Measurements from ENCODE around the gene SLC34A1.

Gene SLC34A1

DNA sequence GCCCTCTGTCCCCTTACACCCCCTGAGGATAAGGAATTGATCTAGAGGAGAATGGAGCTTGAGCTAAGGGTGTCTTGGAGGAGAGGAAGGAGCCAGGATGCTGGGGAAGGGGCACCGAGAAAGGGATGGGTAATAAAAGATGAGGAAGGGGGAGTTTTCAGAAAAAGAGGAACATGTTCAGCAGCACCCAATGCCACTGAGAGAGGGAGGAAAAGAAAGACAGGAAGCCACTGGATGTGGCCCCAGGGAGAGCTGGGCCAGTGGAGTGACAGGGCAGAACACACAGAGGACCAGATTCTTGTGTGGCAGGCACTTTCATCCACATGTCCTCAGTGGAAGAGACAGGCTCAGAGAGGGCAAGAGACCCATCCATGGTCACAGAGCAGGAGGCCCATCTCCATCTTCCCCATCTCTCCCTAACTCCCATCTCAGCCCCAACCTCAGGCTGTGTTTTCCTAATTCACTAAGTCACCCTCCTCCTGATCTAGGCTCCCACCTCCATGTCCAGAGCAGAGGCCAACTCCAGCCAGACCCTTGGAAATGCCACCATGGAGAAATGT, 9.1 kb downstream of the SLC34A1 start:
- H3K27me3 ChIP-seq: no peaks in the 10 kb centered on the region
- no peaks in the 10 kb centered on the region for H3K36me3 ChIP-seq
- no peak for DNase-seq
- no peak overlapping the region for H3K4me3 ChIP-seq (ENCODE audit: low read depth, low read length)
- no peaks in the 10 kb centered on the region for H3K4me1 ChIP-seq
- no peak for TF ChIP-seq CTCF (IDR thresholded peaks at IDR 0.05; ENCODE audit: low read depth, low read length)
- H3K9me3 ChIP-seq: no peaks in the 10 kb centered on the region

DNA sequence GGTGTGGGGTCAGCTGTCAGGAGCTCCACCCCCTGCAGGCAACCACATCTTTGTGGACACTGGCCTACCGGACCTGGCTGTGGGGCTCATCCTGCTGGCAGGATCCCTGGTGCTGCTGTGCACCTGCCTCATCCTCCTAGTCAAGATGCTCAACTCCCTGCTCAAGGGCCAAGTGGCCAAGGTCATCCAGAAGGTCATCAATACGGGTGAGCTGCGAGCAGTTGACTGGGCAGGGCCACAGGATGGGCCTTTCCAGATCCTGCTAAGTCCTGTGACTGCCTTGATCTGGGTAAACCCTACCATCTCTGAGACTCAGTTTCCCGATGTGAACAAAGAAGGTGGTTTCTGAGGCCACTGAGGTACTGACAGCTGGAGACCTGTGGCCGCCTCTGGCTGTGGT, 9.8 kb downstream of the SLC34A1 start:
- no peak for DNase-seq
- Histone ChIP-seq H3K9me3 (no peaks in the 10 kb centered on the region), H3K36me3 (no peaks in the 10 kb centered on the region), H3K4me3 (ENCODE audit: low read depth, low read length) (no peak overlapping the region), H3K27me3 (no peaks in the 10 kb centered on the region), H3K4me1 (no peaks in the 10 kb centered on the region)
- no peak for TF ChIP-seq CTCF (IDR thresholded peaks at IDR 0.05; ENCODE audit: low read depth, low read length)

- Histone ChIP-seq H3K4me1 (no peaks in the 10 kb centered on the region), H3K9me3 (no peaks in the 10 kb centered on the region), H3K27me3 (no peaks in the 10 kb centered on the region), H3K36me3 (no peaks in the 10 kb centered on the region), H3K4me3 (ENCODE audit: low read depth, low read length) (no peak overlapping the region)
- DNase-seq: no peak
- TF ChIP-seq CTCF (IDR thresholded peaks at IDR 0.05; ENCODE audit: low read depth, low read length): no peak
Observed at GRCh38 chr5:177396078-177396477, 11.8 kb downstream of the SLC34A1 start.

DNA sequence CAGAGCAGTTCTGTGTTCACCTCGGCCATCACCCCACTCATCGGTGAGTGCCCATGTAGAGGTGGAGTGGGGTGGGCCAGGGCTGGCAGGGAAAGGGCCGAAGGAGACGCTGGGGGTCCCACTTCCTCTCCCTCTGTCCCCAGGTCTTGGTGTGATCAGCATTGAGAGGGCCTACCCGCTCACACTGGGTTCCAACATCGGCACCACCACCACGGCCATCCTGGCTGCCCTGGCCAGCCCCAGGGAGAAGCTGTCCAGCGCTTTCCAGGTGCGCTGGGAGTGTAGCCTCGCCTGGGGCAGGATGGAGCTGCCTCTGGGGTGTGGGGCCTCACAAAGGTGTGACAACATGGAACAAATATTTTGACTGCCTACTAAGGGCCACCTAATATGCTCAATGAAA, 12.6 kb downstream of the SLC34A1 start:
- Histone ChIP-seq H3K36me3 (no peaks in the 10 kb centered on the region), H3K4me3 (ENCODE audit: low read depth, low read length) (no peak overlapping the region), H3K9me3 (no peaks in the 10 kb centered on the region), H3K27me3 (no peaks in the 10 kb centered on the region), H3K4me1 (no peaks in the 10 kb centered on the region)
- DNase-seq: no peak
- TF ChIP-seq CTCF (IDR thresholded peaks at IDR 0.05; ENCODE audit: low read depth, low read length): no peak

GRCh38 chr5:177397875-177398390, 13.7 kb downstream of the SLC34A1 start:
- H3K4me3 ChIP-seq (ENCODE audit: low read depth, low read length): no peak overlapping the region
- TF ChIP-seq CTCF (IDR thresholded peaks at IDR 0.05; ENCODE audit: low read depth, low read length): no peak
- DNase-seq: no peak
- H3K36me3 ChIP-seq: no peaks in the 10 kb centered on the region
- no peaks in the 10 kb centered on the region for H3K9me3 ChIP-seq
- no peaks in the 10 kb centered on the region for H3K27me3 ChIP-seq
- H3K4me1 ChIP-seq: 0 out of 2 replicates have a peak, but pooled peaks cover 2% of the 10 kb centered on the region

DNA sequence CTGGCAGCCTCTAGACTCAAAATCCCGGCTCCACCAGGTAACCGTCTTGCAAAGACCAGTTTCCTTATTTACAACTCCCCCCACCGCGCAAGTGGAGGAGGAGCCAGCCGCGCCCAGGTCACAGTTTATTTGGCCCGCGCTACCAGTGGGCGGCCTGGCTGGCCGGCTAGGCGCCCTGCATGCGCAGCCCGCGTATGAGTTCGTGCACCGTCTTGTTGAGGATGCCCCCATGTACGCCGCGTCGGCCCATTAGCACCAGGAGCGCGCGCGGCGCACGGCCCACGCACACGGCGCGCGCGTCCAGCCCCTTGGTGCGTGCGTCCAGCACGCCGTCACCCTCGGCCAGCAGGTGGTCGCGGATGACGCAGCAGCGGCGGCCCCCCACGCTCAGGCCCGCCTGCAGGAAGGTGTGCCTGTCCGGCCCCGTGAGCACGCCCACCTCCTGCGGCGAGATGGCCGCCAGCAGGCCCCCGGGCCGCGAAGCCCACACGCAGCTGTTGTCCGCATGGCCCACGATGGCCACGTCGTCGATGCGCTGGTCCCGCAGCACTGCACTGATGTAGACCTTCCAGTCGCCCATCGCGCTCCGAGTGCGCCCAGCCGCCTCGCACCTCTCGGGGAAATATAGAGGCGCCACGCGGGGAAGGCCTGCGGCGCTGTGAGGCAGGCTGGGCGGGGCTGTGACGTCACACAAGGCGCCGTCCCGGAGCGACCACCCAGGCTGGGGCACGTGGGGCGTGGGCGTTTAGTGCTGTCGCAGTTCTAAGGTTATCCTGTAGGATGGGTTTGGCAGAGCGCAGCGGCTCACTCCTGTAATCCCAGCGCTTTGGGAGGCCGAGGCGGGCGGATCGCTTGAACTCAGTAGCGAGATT, 16.0 kb downstream of the SLC34A1 start, which contains the start of gene PFN3:
Gene PFN3 (minus strand): TSS at position 665 of the 872 bp plus-strand sequence. CDS start 85 bp downstream, at position 580.
- no peak for TF ChIP-seq CTCF (IDR thresholded peaks at IDR 0.05; ENCODE audit: low read depth, low read length)
- Histone ChIP-seq H3K36me3 (no peaks in the 10 kb centered on the region), H3K27me3 (no peaks in the 10 kb centered on the region), H3K4me1 (peaks cover 8% of the 10 kb centered on the region), H3K9me3 (no peaks in the 10 kb centered on the region), H3K4me3 (ENCODE audit: low read depth, low read length) (no peak within 1 kb of the TSS)
- no peak for DNase-seq
